ENCODE results near the gene EHD3. TPM values are rescaled to one million over a fixed set of nuclear protein-coding genes. Genes with fewer than 3 reads are reported as not detected.

The EHD3 gene
- total and polyA plus RNA-seq, 2 of the 4 experiments (the other 2 are of a cell fraction): 29.1 to 39.8 TPM

DNA sequence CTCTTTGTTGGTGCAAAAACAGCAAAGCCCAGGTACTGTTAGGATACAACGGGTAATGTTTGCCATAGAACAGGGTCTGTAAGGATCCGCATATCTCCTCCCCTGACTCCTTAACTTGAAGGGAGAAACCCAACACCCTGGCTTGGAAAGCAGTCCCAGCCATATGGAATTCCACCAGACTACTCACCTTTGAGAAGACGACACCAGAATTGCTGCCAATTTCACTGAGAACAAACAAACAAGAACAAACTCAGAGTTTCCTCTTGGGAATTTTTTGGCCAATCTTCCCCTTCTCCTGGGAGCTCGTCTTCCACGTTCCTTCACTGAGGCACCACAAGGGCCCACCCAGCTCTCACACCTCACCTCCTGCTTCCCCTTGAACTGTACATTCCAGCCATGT, 45.8 kb upstream of the EHD3 start:
- Histone ChIP-seq H3K79me1 (ENCODE audit: low read depth in 1 of 2, low read length in 2 of 2) (no peaks in the 10 kb centered on the region), H3K23ac (ENCODE audit: low read depth, low read length) (no peak overlapping the region), H4K8ac (ENCODE audit: low read depth in 2 of 2, low read length in 2 of 2) (no peak overlapping the region), H2BK120ac (ENCODE audit: low read depth, low read length) (no peak overlapping the region), H3K4ac (ENCODE audit: low read depth, low read length) (no peak overlapping the region), H2AK9ac (replicated peaks; ENCODE audit: low read depth, low read length, poor library complexity) (no peak overlapping the region), H3K36me3 (ENCODE audit: control insufficient read depth, insufficient read depth, low read length) (no peaks in the 10 kb centered on the region), H3K27ac (ENCODE audit: insufficient read depth, low read length) (no peak overlapping the region), H4K5ac (ENCODE audit: low read depth, low read length) (no peak overlapping the region), H2BK5ac (ENCODE audit: low read depth, low read length, poor library complexity, severe bottlenecking) (no peak overlapping the region), H4K20me1 (ENCODE audit: insufficient read depth, low read length) (no peaks in the 10 kb centered on the region), H3K56ac (ENCODE audit: extremely low read depth, insufficient read depth, low read length) (no peak overlapping the region), H2BK15ac (ENCODE audit: low read depth, low read length) (no peak overlapping the region), H2AK5ac (ENCODE audit: low read depth, low read length) (no peak overlapping the region), H3K9me3 (ENCODE audit: control insufficient read depth, insufficient read depth, low read length) (no peaks in the 10 kb centered on the region), H2AFZ (replicated peaks; ENCODE audit: low read length, poor library complexity) (no peak overlapping the region), H4K91ac (ENCODE audit: insufficient read depth, low read depth, low read length) (no peak overlapping the region), H3K18ac (ENCODE audit: low read depth, low read length) (no peak overlapping the region), H3K4me2 (ENCODE audit: low read depth, low read length) (no peak overlapping the region), H3K14ac (replicated peaks; ENCODE audit: low read depth, low read length) (no peak overlapping the region), H3K9ac (ENCODE audit: low read depth, low read length) (no peak overlapping the region), H3K27me3 (ENCODE audit: control insufficient read depth, insufficient read depth, low read length) (peaks cover 5% of the 10 kb centered on the region), H2BK20ac (ENCODE audit: low read depth, low read length) (no peak overlapping the region), H3K9me1 (ENCODE audit: insufficient read depth, low read length) (no peaks in the 10 kb centered on the region), H3K4me1 (ENCODE audit: control insufficient read depth, insufficient read depth, low read length) (no peaks in the 10 kb centered on the region), H3K4me3 (ENCODE audit: insufficient read depth, low read depth, low read length) (no peak overlapping the region)
- intact Hi-C loops (cut with micrococcal nuclease) (no loop called here), in situ Hi-C loops (cut with MboI; ENCODE audit: low sequenced_read_pairs) (no loop called here), dilution Hi-C loops (cut with HindIII; ENCODE audit: low sequenced_read_pairs, unreplicated experiment) (no loop called here)
- ChIA-PET CTCF (no interaction called here), POLR2A (ENCODE audit: unreplicated experiment) (no interaction called here)
- no TSS peak for BruUV-seq (replicated peaks)
- no peak for TF ChIP-seq RCOR1 (IDR thresholded peaks at IDR 0.05; ENCODE audit: insufficient replicate concordance, low read length)
- TF ChIP-seq RFX5 (IDR thresholded peaks at IDR 0.05; ENCODE audit: low read depth, low read length): no peak
- TF ChIP-seq SMC3 (IDR thresholded peaks at IDR 0.05; ENCODE audit: low read depth, low read length): no peak
- WGBS, 2 experiments (ENCODE audit: extremely low coverage in 2 of 2, insufficient read length in 1 of 2): 21% methylated on average over 2 of the region's 5 CpGs; no CpG with 5 or more reads in 1 of the 2 experiments
- no peak for DNase-seq
- no peak for ATAC-seq (ENCODE audit: low read depth)
